IMR-90 (cell line): Measurements from ENCODE around the gene TPX2. TPM values are rescaled to one million over a fixed set of nuclear protein-coding genes. Genes with fewer than 3 reads are reported as not detected.

Source experiments
- ATAC-seq: fragments of 200-7000 bp; cut with Tn5 transposase; 2 replicates; pipeline ENCODE4 v1.9.1; 2020; ENCODE audit warnings: low read depth, mild to moderate bottlenecking, moderate library complexity
- BruUV-seq: library from RNA; stranded (reverse); fragments of 400-500 nt; replicated peaks from 2 replicates; lab custom pipeline; 2021; lab: Mats Ljungman, UMichigan
- CTCF ChIA-PET: fragments of 300-600 bp; formaldehyde crosslinking; extraction: SDS; loops from one replicate; lab custom pipeline; 2021; ENCODE audit warnings: antibody characterized with exemption; lab: Yijun Ruan, JAX
- POLR2A ChIA-PET: fragments of 300-600 bp; sonication (Branson Sonifier 250); formaldehyde crosslinking; loops from one replicate; lab custom pipeline; 2022; ENCODE audit warnings: antibody characterized with exemption; ENCODE audit not compliant: unreplicated experiment; lab: Charles Lee
- DNase-seq: peaks from one replicate; pipeline ENCODE4 v3.0.0; 2013
- H2AFZ ChIP-seq: replicated peaks from 2 replicates; pipeline ENCODE3; 2013; ENCODE audit warnings: low read length, mild to moderate bottlenecking; ENCODE audit not compliant: poor library complexity
- H2AK5ac ChIP-seq: 2 replicates; pipeline ENCODE4 v1.6.1; 2013; ENCODE audit warnings: low read depth, low read length, inconsistent platforms
- H2AK9ac ChIP-seq: replicated peaks from 2 replicates; pipeline ENCODE3; 2013; ENCODE audit warnings: mild to moderate bottlenecking, low read depth, low read length, moderate library complexity; ENCODE audit not compliant: poor library complexity
- H2BK120ac ChIP-seq: 2 replicates; pipeline ENCODE4 v1.6.1; 2013; ENCODE audit warnings: low read depth, low read length, inconsistent platforms
- H2BK15ac ChIP-seq: 3 replicates; pipeline ENCODE4 v1.6.1; 2013; ENCODE audit warnings: low read depth, low read length, inconsistent platforms
- H2BK20ac ChIP-seq: 2 replicates; pipeline ENCODE4 v1.6.1; 2013; ENCODE audit warnings: low read depth, mild to moderate bottlenecking, inconsistent platforms, low read length, moderate library complexity
- H2BK5ac ChIP-seq: 2 replicates; pipeline ENCODE4 v1.6.1; 2013; ENCODE audit warnings: mild to moderate bottlenecking, low read depth, low read length, inconsistent platforms; ENCODE audit not compliant: poor library complexity, severe bottlenecking
- H3K14ac ChIP-seq: replicated peaks from 2 replicates; pipeline ENCODE4 v1.6.1; 2013; ENCODE audit warnings: low read depth, low read length, inconsistent platforms
- H3K18ac ChIP-seq: 2 replicates; pipeline ENCODE4 v1.6.1; 2013; ENCODE audit warnings: low read depth, low read length, control low read depth
- H3K23ac ChIP-seq: 2 replicates; pipeline ENCODE4 v1.6.1; 2013; ENCODE audit warnings: low read depth, low read length, inconsistent platforms
- H3K27ac ChIP-seq: 2 replicates; pipeline ENCODE4 v1.5.1; 2013; ENCODE audit warnings: mild to moderate bottlenecking, control low read depth, low read length; ENCODE audit not compliant: insufficient read depth
- H3K27me3 ChIP-seq: 2 replicates; pipeline ENCODE4 v1.6.1; 2013; ENCODE audit warnings: low read length; ENCODE audit not compliant: control insufficient read depth, insufficient read depth
- H3K36me3 ChIP-seq: 2 replicates; pipeline ENCODE4 v1.6.1; 2013; ENCODE audit warnings: low read length, mixed read lengths; ENCODE audit not compliant: control insufficient read depth, insufficient read depth
- H3K4ac ChIP-seq: 2 replicates; pipeline ENCODE4 v1.6.1; 2013; ENCODE audit warnings: low read depth, low read length, inconsistent platforms
- H3K4me1 ChIP-seq: 2 replicates; pipeline ENCODE4 v1.6.1; 2013; ENCODE audit warnings: low read length, mixed read lengths; ENCODE audit not compliant: control insufficient read depth, insufficient read depth
- H3K4me2 ChIP-seq: 2 replicates; pipeline ENCODE4 v1.6.1; 2013; ENCODE audit warnings: low read depth, mild to moderate bottlenecking, control low read depth, low read length, moderate library complexity
- H3K4me3 ChIP-seq: 2 replicates; pipeline ENCODE4 v1.5.1; 2013; ENCODE audit warnings: low read depth, mild to moderate bottlenecking, control low read depth, low read length, moderate library complexity; ENCODE audit not compliant: insufficient read depth
- H3K56ac ChIP-seq: 2 replicates; pipeline ENCODE4 v1.6.1; 2013; ENCODE audit warnings: low read length, inconsistent platforms; ENCODE audit not compliant: insufficient read depth; ENCODE audit errors: extremely low read depth
- H3K79me1 ChIP-seq, 2 experiments: 2 replicates each; pipeline ENCODE4 v1.6.1; 2013; ENCODE audit warnings: low read length in 2 of 2, inconsistent platforms in 1 of 2, low read depth in 1 of 2
- H3K9ac ChIP-seq: 2 replicates; pipeline ENCODE4 v1.6.1; 2013; ENCODE audit warnings: low read depth, low read length, control low read depth
- H3K9me1 ChIP-seq: 2 replicates; pipeline ENCODE4 v1.6.1; 2013; ENCODE audit warnings: low read length, inconsistent platforms; ENCODE audit not compliant: insufficient read depth
- H3K9me3 ChIP-seq: 2 replicates; pipeline ENCODE4 v1.6.1; 2013; ENCODE audit warnings: low read length; ENCODE audit not compliant: control insufficient read depth, insufficient read depth
- H4K20me1 ChIP-seq: 2 replicates; pipeline ENCODE4 v1.6.1; 2013; ENCODE audit warnings: low read length, inconsistent platforms; ENCODE audit not compliant: insufficient read depth
- H4K5ac ChIP-seq: 2 replicates; pipeline ENCODE4 v1.6.1; 2013; ENCODE audit warnings: mild to moderate bottlenecking, low read depth, low read length, control low read depth
- H4K8ac ChIP-seq, 2 experiments: 2 replicates each; pipeline ENCODE4 v1.6.1; 2013; ENCODE audit warnings: low read depth in 2 of 2, low read length in 2 of 2, control low read depth in 1 of 2, inconsistent platforms in 1 of 2
- H4K91ac ChIP-seq: 2 replicates; pipeline ENCODE4 v1.6.1; 2013; ENCODE audit warnings: low read depth, low read length, inconsistent platforms; ENCODE audit not compliant: insufficient read depth
- CEBPB ChIP-seq: IDR thresholded peaks from 2 replicates; pipeline ENCODE4 v1.6.1; 2012; ENCODE audit warnings: low read depth, low read length, improper control_type of control experiment
- CHD1 ChIP-seq: IDR thresholded peaks from 2 replicates; pipeline ENCODE4 v1.6.1; 2012; ENCODE audit warnings: low read depth, low read length, improper control_type of control experiment
- FOS ChIP-seq: fragments of 150-350 bp; IDR thresholded peaks from 2 replicates; pipeline ENCODE4 v1.6.1; 2016; ENCODE audit warnings: low read depth, low read length
- MAFK ChIP-seq: IDR thresholded peaks from 2 replicates; pipeline ENCODE4 v1.6.1; 2012; ENCODE audit warnings: low read depth, low read length, improper control_type of control experiment
- MAZ ChIP-seq: IDR thresholded peaks from 2 replicates; pipeline ENCODE4 v1.6.1; 2012; ENCODE audit warnings: low read depth, mild to moderate bottlenecking, low read length, improper control_type of control experiment, moderate library complexity, borderline replicate concordance
- MXI1 ChIP-seq: IDR thresholded peaks from 2 replicates; pipeline ENCODE4 v1.6.1; 2012; ENCODE audit warnings: low read depth, mild to moderate bottlenecking, low read length, moderate library complexity, borderline replicate concordance
- NFE2L2 ChIP-seq: fragments of 150-350 bp; IDR thresholded peaks from 2 replicates; pipeline ENCODE4 v1.6.1; 2016; ENCODE audit warnings: low read depth, mild to moderate bottlenecking, low read length
- RAD21 ChIP-seq: IDR thresholded peaks from 2 replicates; pipeline ENCODE4 v1.6.1; 2012; ENCODE audit warnings: low read length, improper control_type of control experiment
- RCOR1 ChIP-seq: IDR thresholded peaks from 2 replicates; pipeline ENCODE4 v1.6.1; 2012; ENCODE audit warnings: mild to moderate bottlenecking, low read length, improper control_type of control experiment; ENCODE audit not compliant: insufficient replicate concordance
- RFX5 ChIP-seq: IDR thresholded peaks from 2 replicates; pipeline ENCODE4 v1.8.0; 2012; ENCODE audit warnings: low read depth, mild to moderate bottlenecking, low read length, moderate library complexity
- WGBS, 2 experiments: methylation state at CpG; one replicate each; pipeline versions ENCODE4 v1.1.5 to v1.1.7; 2013; ENCODE audit warnings: missing lambda C conversion rate in 2 of 2; ENCODE audit not compliant: insufficient read length in 1 of 2; ENCODE audit errors: extremely low coverage in 2 of 2; 5-methylcytosine and 5-hydroxymethylcytosine counted together
- dilution Hi-C: fragments of 300-500 bp; cut with HindIII; formaldehyde crosslinking; loops from one replicate; pipeline ENCODE4 v1.14.3; 2018; ENCODE audit warnings: low sequenced_read_pairs; ENCODE audit not compliant: unreplicated experiment
- in situ Hi-C: fragments of 300-500 bp; cut with MboI; formaldehyde crosslinking; loops from 3 replicates; pipeline ENCODE4 v1.14.3; 2019; ENCODE audit warnings: low sequenced_read_pairs, inconsistent platforms, mixed read lengths
- intact Hi-C: fragments of 100-400 bp; cut with micrococcal nuclease; formaldehyde crosslinking; loops from 2 replicates; pipeline ENCODE4 v1.10.0; 2022
- polyA plus RNA-seq, 3 experiments: library from polyadenylated mRNA; depleted of rRNA; stranded (reverse); fragments of >200 nt; gene quantifications; 2 replicates each; pipeline ENCODE4 v1.2.3, GENCODE V29; 2012; ENCODE audit warnings: low replicate concordance in 1 of 3
- total RNA-seq: library from RNA; depleted of rRNA; stranded (reverse); fragments of >200 nt; gene quantifications from 2 replicates; pipeline ENCODE4 v1.2.3, GENCODE V29; 2012
- TF ChIP-seq, protein P1 (sequence below): fragments of 150-350 bp; IDR thresholded peaks from 2 replicates; pipeline ENCODE4 v1.6.1; 2017; ENCODE audit warnings: mild to moderate bottlenecking, antibody characterized with exemption, low read length, low read depth
- TF ChIP-seq, protein P2 (sequence below): fragments of 150-350 bp; IDR thresholded peaks from 2 replicates; pipeline ENCODE4 v1.6.1; 2016; ENCODE audit warnings: low read depth, mild to moderate bottlenecking, low read length, moderate library complexity, borderline replicate concordance

TPX2 gene
- total and polyA plus RNA-seq, 2 of the 4 experiments (the other 2 are of a cell fraction): 28.5 to 72.2 TPM

DNA sequence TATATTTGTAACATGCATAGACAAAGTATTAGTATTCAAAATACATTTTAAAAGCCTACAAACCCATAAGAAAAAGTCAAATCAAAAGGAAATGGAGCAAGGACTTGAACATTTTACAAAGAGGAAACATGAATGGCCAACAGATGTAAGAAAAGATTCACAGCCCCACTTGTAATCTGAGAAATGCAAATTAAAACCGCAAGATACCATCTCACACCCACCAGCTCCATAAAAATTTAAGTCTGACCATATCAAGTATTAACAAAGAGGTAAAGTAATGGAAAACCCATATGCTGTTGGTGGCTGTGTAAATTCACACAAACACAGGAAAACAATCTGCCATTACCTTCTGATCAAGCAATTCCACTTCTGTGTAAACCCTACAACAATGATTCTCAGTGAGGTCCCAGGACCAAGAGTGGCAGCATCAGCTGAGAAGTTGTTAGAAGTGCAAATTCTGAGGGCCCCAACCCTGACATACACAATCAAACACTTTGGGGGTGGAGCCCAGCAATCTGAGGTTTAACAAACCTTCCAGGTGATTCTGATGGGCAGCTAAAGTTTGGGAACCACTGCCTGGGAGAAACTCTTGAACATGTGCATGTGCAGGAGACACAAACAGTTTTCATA lies 47.3 kb upstream of the TPX2 start:
- no peak for ATAC-seq
- dilution Hi-C loops (no loop called here), in situ Hi-C loops (no loop called here), intact Hi-C loops (no loop called here)
- H3K9ac ChIP-seq: no peak overlapping the region
- H3K4me2 ChIP-seq: peak overlapping the region; percentile 36; the same call in 1 of the 2 replicates
- H3K14ac ChIP-seq: peak overlapping the region; percentile 0; the same call in 1 of the 2 replicates
- no peak overlapping the region for H4K8ac ChIP-seq
- H3K36me3 ChIP-seq: peaks cover 5% of the 10 kb centered on the region
- no peaks in the 10 kb centered on the region for H3K27me3 ChIP-seq
- H2BK5ac ChIP-seq: peak overlapping the region; percentile 57
- peak overlapping the region; percentile 8; the same call in 1 of the 2 replicates for H4K5ac ChIP-seq
- H4K20me1 ChIP-seq: no peaks in the 10 kb centered on the region; the same call in 1 of the 2 replicates
- H2AK5ac ChIP-seq: no peak overlapping the region
- H3K4me1 ChIP-seq: peaks cover 15% of the 10 kb centered on the region
- peaks cover 51 to 83% of the 10 kb centered on the region in 2 experiments for H3K79me1 ChIP-seq
- peak overlapping the region; percentile 14; the same call in 1 of the 2 replicates for H3K18ac ChIP-seq
- peak overlapping the region; percentile 33; the same call in 1 of the 2 replicates for H3K27ac ChIP-seq
- H3K9me1 ChIP-seq: peaks cover 31% of the 10 kb centered on the region
- TF ChIP-seq FOS (no peak), MAFK (no peak), MAZ (no peak), RAD21 (no peak), MXI1 (no peak), RFX5 (no peak), CHD1 (no peak), NFE2L2 (no peak), RCOR1 (no peak), CEBPB (no peak)
- TF ChIP-seq, protein P1, sequence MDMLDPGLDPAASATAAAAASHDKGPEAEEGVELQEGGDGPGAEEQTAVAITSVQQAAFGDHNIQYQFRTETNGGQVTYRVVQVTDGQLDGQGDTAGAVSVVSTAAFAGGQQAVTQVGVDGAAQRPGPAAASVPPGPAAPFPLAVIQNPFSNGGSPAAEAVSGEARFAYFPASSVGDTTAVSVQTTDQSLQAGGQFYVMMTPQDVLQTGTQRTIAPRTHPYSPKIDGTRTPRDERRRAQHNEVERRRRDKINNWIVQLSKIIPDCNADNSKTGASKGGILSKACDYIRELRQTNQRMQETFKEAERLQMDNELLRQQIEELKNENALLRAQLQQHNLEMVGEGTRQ: no peak
- TF ChIP-seq, protein P2, sequence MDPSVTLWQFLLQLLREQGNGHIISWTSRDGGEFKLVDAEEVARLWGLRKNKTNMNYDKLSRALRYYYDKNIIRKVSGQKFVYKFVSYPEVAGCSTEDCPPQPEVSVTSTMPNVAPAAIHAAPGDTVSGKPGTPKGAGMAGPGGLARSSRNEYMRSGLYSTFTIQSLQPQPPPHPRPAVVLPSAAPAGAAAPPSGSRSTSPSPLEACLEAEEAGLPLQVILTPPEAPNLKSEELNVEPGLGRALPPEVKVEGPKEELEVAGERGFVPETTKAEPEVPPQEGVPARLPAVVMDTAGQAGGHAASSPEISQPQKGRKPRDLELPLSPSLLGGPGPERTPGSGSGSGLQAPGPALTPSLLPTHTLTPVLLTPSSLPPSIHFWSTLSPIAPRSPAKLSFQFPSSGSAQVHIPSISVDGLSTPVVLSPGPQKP: no peak
- no peak overlapping the region for H2AK9ac ChIP-seq
- H4K91ac ChIP-seq: no peak overlapping the region
- peak overlapping the region; percentile 46; the same call in 1 of the 2 replicates for H3K4ac ChIP-seq
- H2AFZ ChIP-seq: no peak overlapping the region
- BruUV-seq: no TSS peak
- peak overlapping the region; percentile 58 for H3K23ac ChIP-seq
- peak overlapping the region; percentile 8; the same call in 1 of the 2 replicates for H2BK20ac ChIP-seq
- H3K4me3 ChIP-seq: no peak overlapping the region
- CTCF ChIA-PET: no interaction called here
- WGBS, 2 experiments: no CpG with 5 or more reads among the region's 1 CpG
- POLR2A ChIA-PET: no interaction called here
- no peak overlapping the region for H3K56ac ChIP-seq
- peak; percentile 59 for DNase-seq
- H3K9me3 ChIP-seq: no peaks in the 10 kb centered on the region
- no peak overlapping the region for H2BK15ac ChIP-seq
- peak overlapping the region; percentile 35; the same call in 1 of the 2 replicates for H2BK120ac ChIP-seq
